Measurements from ENCODE around the gene GNA14.

DNA sequence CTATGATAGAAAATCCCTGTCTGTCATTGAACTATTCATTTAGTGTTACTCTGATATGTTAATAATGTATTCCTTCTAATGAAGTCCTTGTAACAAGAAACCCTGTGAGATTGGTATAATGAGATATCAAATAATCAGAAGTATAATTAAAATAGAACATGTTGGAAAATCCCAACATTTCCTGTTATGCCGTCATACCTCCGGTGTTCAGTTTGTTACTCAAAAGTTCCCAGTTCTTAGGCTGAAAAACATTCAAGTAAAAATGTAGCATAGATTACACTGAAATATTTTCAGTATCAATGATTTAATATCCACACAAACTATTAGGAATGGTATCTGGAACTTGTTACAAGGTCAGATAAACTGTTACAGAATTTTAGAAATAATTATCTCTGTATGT is 227.5 kb downstream of the GNA14 start:
- TF ChIP-seq, protein P1, sequence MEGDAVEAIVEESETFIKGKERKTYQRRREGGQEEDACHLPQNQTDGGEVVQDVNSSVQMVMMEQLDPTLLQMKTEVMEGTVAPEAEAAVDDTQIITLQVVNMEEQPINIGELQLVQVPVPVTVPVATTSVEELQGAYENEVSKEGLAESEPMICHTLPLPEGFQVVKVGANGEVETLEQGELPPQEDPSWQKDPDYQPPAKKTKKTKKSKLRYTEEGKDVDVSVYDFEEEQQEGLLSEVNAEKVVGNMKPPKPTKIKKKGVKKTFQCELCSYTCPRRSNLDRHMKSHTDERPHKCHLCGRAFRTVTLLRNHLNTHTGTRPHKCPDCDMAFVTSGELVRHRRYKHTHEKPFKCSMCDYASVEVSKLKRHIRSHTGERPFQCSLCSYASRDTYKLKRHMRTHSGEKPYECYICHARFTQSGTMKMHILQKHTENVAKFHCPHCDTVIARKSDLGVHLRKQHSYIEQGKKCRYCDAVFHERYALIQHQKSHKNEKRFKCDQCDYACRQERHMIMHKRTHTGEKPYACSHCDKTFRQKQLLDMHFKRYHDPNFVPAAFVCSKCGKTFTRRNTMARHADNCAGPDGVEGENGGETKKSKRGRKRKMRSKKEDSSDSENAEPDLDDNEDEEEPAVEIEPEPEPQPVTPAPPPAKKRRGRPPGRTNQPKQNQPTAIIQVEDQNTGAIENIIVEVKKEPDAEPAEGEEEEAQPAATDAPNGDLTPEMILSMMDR (IDR thresholded peaks at IDR 0.05): no peak
- TF ChIP-seq POLR2A (IDR thresholded peaks at IDR 0.05; ENCODE audit: low read length) (no peak), PHF8 (IDR thresholded peaks at IDR 0.05; ENCODE audit: borderline replicate concordance, low read depth) (no peak), RAD21 (conservative IDR thresholded peaks at IDR 0.05 in 1 of 2, IDR thresholded peaks at IDR 0.05 in 1 of 2) (no peak), BHLHE40 (IDR thresholded peaks at IDR 0.05; ENCODE audit: low read depth, low read length) (no peak), BCL3 (IDR thresholded peaks at IDR 0.05) (no peak), PBX3 (IDR thresholded peaks at IDR 0.05) (no peak), EP300 (IDR thresholded peaks at IDR 0.05) (no peak), MAFK (IDR thresholded peaks at IDR 0.05; ENCODE audit: partially characterized antibody) (no peak), ESRRA (IDR thresholded peaks at IDR 0.05; ENCODE audit: borderline replicate concordance, low read length) (no peak), RFX5 (IDR thresholded peaks at IDR 0.05) (no peak), EHMT2 (IDR thresholded peaks at IDR 0.05; ENCODE audit: low read depth) (no peak)
- TF ChIP-seq, protein P2, sequence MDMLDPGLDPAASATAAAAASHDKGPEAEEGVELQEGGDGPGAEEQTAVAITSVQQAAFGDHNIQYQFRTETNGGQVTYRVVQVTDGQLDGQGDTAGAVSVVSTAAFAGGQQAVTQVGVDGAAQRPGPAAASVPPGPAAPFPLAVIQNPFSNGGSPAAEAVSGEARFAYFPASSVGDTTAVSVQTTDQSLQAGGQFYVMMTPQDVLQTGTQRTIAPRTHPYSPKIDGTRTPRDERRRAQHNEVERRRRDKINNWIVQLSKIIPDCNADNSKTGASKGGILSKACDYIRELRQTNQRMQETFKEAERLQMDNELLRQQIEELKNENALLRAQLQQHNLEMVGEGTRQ (IDR thresholded peaks at IDR 0.05): no peak
- TF ChIP-seq, protein P3, sequence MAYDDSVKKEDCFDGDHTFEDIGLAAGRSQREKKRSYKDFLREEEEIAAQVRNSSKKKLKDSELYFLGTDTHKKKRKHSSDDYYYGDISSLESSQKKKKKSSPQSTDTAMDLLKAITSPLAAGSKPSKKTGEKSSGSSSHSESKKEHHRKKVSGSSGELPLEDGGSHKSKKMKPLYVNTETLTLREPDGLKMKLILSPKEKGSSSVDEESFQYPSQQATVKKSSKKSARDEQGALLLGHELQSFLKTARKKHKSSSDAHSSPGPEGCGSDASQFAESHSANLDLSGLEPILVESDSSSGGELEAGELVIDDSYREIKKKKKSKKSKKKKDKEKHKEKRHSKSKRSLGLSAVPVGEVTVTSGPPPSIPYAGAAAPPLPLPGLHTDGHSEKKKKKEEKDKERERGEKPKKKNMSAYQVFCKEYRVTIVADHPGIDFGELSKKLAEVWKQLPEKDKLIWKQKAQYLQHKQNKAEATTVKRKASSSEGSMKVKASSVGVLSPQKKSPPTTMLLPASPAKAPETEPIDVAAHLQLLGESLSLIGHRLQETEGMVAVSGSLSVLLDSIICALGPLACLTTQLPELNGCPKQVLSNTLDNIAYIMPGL (CRISPR knock-in tag; IDR thresholded peaks at IDR 0.05; ENCODE audit: borderline replicate concordance): no peak
